Measurements from ENCODE around the gene SHISAL2A. TPM values are rescaled to one million over a fixed set of nuclear protein-coding genes. Genes with fewer than 3 reads are reported as not detected.

Gene SHISAL2A
- 0.90 TPM for polyA plus RNA-seq (2013, experiment 1 of 2)
- 0.87 TPM for polyA plus RNA-seq (2013, experiment 2 of 2)

DNA sequence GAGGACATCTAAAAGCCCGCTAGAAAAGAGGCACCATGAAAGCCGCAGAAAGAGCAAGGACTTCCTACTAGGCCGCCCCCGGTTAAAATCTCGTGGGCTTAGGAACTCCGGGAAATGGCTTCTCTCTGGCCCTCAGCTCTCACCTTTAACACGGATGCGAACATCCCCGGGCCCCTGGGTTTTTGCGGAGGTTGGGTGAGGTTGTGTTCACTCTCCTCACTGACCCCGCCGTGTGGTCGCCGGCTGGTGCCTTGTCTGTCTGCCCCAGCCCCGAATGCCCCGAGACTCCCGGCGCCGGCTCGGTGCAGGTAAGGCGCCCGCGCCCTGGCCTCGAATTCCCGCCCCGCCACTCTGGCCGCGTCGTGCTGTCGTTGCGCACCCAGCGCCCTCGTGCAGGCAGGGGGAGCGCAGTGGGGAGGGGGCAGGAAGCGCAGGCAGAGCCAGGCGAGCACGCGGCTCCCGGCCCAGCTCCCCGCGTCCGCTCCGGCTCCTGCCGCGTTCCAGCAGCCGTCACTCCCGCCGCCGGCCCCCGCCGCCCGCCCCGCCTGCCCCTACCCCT, at the start of gene SHISAL2A:
Gene SHISAL2A (plus strand): TSS at position 437 of the 559 bp plus-strand sequence. CDS start 326 bp downstream, outside the sequence.
- Histone ChIP-seq H2BK15ac (replicated peaks; ENCODE audit: low read depth) (no peak within 1 kb of the TSS), H4K5ac (ENCODE audit: low read length) (peak within 1 kb of the TSS; percentile 68), H3K4me1 (ENCODE audit: control insufficient read depth, low read depth, low read length) (peaks cover 19% of the 10 kb centered on the region), H3K79me1 (ENCODE audit: low read length) (no peaks in the 10 kb centered on the region), H3K79me2 (ENCODE audit: control insufficient read depth, insufficient read depth, low read length) (no peaks in the 10 kb centered on the region), H3K4me3 (ENCODE audit: low read length) (peak within 1 kb of the TSS; percentile 15), H3K27me3 (ENCODE audit: insufficient read depth, low read length, poor library complexity) (peaks cover 10% of the 10 kb centered on the region), H3K23ac (ENCODE audit: low read length) (peak within 1 kb of the TSS; percentile 16), H3K4ac (ENCODE audit: low read depth, low read length) (peak within 1 kb of the TSS; percentile 26), H2BK5ac (ENCODE audit: low read length) (peak within 1 kb of the TSS; percentile 79), H2AK5ac (ENCODE audit: low read length) (peak within 1 kb of the TSS; percentile 86), H3K4me2 (ENCODE audit: low read length) (peak within 1 kb of the TSS; percentile 25), H3K36me3 (ENCODE audit: control insufficient read depth, insufficient read depth, low read length) (no peaks in the 10 kb centered on the region), H3K9ac (ENCODE audit: low read length) (peak within 1 kb of the TSS; percentile 71), H3K27ac (ENCODE audit: low read depth, low read length) (no peak within 1 kb of the TSS), H3K18ac (ENCODE audit: low read length) (peak within 1 kb of the TSS; percentile 77), H3K56ac (ENCODE audit: low read length) (peak within 1 kb of the TSS; percentile 91), H4K8ac (ENCODE audit: low read depth, low read length) (no peak within 1 kb of the TSS), H2BK120ac (ENCODE audit: low read depth, low read length) (peak within 1 kb of the TSS; percentile 17)
- no CpG with 5 or more reads among the region's 53 CpGs for WGBS (ENCODE audit: extremely low coverage, insufficient coverage, low lambda C conversion rate)
- peak; percentile 74 for DNase-seq

DNA sequence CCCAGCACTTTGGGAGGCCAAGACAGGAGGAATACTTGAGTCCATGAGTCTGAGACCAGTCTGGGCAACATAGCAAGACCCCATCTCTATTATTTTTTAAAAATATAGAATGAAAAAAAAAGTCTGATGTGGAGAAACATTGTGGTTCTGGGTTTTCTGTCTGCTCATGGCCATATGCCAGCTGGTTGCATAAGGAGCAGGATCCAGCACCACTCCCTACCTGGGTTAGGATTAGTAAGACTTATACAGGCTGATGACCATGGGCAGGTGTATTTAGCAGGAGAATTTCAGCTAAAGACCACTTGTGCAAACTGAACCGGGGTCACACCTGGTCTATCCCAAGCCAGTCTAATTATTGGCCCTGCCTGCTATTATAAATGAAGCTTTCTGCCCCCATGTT, 47.5 kb upstream of the SHISAL2A start:
- Histone ChIP-seq H3K79me2 (ENCODE audit: control insufficient read depth, insufficient read depth, low read length) (no peaks in the 10 kb centered on the region), H2BK120ac (ENCODE audit: low read depth, low read length) (no peak overlapping the region), H4K8ac (ENCODE audit: low read depth, low read length) (no peak overlapping the region), H4K5ac (ENCODE audit: low read length) (no peak overlapping the region), H3K9ac (ENCODE audit: low read length) (no peak overlapping the region), H3K4me1 (ENCODE audit: control insufficient read depth, low read depth, low read length) (no peaks in the 10 kb centered on the region), H2AK5ac (ENCODE audit: low read length) (no peak overlapping the region), H3K36me3 (ENCODE audit: control insufficient read depth, insufficient read depth, low read length) (no peaks in the 10 kb centered on the region), H3K27me3 (ENCODE audit: insufficient read depth, low read length, poor library complexity) (no peaks in the 10 kb centered on the region), H3K4me3 (ENCODE audit: low read length) (no peak overlapping the region), H3K18ac (ENCODE audit: low read length) (no peak overlapping the region), H2BK15ac (replicated peaks; ENCODE audit: low read depth) (no peak overlapping the region), H3K79me1 (ENCODE audit: low read length) (no peaks in the 10 kb centered on the region), H3K4me2 (ENCODE audit: low read length) (no peak overlapping the region), H2BK5ac (ENCODE audit: low read length) (no peak overlapping the region), H3K23ac (ENCODE audit: low read length) (no peak overlapping the region), H3K56ac (ENCODE audit: low read length) (no peak overlapping the region), H3K4ac (ENCODE audit: low read depth, low read length) (no peak overlapping the region), H3K27ac (ENCODE audit: low read depth, low read length) (no peak overlapping the region)
- no peak for DNase-seq
- WGBS (ENCODE audit: extremely low coverage, insufficient coverage, low lambda C conversion rate), result no CpG with 5 or more reads among the region's 1 CpG

DNA sequence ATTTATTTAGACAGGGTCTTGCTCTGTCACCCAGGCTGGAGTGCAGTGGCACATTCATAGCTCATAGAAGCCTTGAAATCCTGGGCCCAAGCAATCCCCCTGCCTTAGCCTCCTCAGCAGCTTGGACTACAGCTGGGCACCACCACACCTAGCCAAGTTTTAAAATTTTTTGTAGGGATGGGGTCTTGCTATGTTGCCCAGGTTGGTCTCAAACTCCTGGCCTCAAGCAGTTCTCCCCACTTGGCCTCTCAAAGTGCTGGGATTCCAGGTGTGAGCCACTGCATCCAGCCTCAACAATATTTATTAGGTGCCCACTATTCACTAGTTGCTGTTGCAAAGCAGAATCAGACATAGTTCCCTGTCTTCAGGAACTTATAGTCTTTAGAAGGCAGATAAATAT, 44.9 kb upstream of the SHISAL2A start:
- Histone ChIP-seq H3K56ac (ENCODE audit: low read length) (no peak overlapping the region), H2BK120ac (ENCODE audit: low read depth, low read length) (no peak overlapping the region), H2AK5ac (ENCODE audit: low read length) (no peak overlapping the region), H3K36me3 (ENCODE audit: control insufficient read depth, insufficient read depth, low read length) (no peaks in the 10 kb centered on the region), H3K27ac (ENCODE audit: low read depth, low read length) (no peak overlapping the region), H4K8ac (ENCODE audit: low read depth, low read length) (no peak overlapping the region), H3K23ac (ENCODE audit: low read length) (no peak overlapping the region), H3K4me2 (ENCODE audit: low read length) (no peak overlapping the region), H3K79me1 (ENCODE audit: low read length) (no peaks in the 10 kb centered on the region), H3K27me3 (ENCODE audit: insufficient read depth, low read length, poor library complexity) (no peaks in the 10 kb centered on the region), H2BK15ac (replicated peaks; ENCODE audit: low read depth) (no peak overlapping the region), H3K18ac (ENCODE audit: low read length) (no peak overlapping the region), H3K4me3 (ENCODE audit: low read length) (no peak overlapping the region), H3K9ac (ENCODE audit: low read length) (no peak overlapping the region), H4K5ac (ENCODE audit: low read length) (no peak overlapping the region), H2BK5ac (ENCODE audit: low read length) (no peak overlapping the region), H3K4me1 (ENCODE audit: control insufficient read depth, low read depth, low read length) (no peaks in the 10 kb centered on the region), H3K4ac (ENCODE audit: low read depth, low read length) (no peak overlapping the region), H3K79me2 (ENCODE audit: control insufficient read depth, insufficient read depth, low read length) (no peaks in the 10 kb centered on the region)
- DNase-seq, result no peak

DNA sequence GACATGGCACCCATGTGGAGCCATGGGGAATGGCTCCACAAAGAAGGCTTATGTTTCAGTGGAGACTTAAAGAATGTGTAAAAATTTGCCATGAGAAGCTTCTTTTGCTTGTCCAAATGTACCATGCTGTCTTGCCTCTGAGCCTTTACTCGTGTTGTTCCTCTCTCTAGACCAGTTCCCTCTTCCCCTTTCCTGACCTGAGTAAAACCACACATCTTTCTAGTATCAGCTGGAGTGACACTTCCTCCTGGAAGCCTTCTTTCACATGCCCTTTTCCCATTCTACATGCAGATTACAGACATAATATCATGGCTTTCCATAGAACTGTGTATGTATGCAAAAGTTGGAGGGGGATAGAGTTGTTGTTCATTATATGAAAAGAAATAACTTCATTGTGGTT, 44.4 kb upstream of the SHISAL2A start:
- Histone ChIP-seq H3K9ac (ENCODE audit: low read length) (no peak overlapping the region), H4K5ac (ENCODE audit: low read length) (no peak overlapping the region), H4K8ac (ENCODE audit: low read depth, low read length) (no peak overlapping the region), H3K4me2 (ENCODE audit: low read length) (no peak overlapping the region), H3K56ac (ENCODE audit: low read length) (no peak overlapping the region), H2BK5ac (ENCODE audit: low read length) (no peak overlapping the region), H3K27ac (ENCODE audit: low read depth, low read length) (no peak overlapping the region), H3K79me2 (ENCODE audit: control insufficient read depth, insufficient read depth, low read length) (no peaks in the 10 kb centered on the region), H3K23ac (ENCODE audit: low read length) (no peak overlapping the region), H3K27me3 (ENCODE audit: insufficient read depth, low read length, poor library complexity) (no peaks in the 10 kb centered on the region), H2BK15ac (replicated peaks; ENCODE audit: low read depth) (no peak overlapping the region), H3K4me1 (ENCODE audit: control insufficient read depth, low read depth, low read length) (no peaks in the 10 kb centered on the region), H3K4me3 (ENCODE audit: low read length) (no peak overlapping the region), H2AK5ac (ENCODE audit: low read length) (no peak overlapping the region), H2BK120ac (ENCODE audit: low read depth, low read length) (no peak overlapping the region), H3K36me3 (ENCODE audit: control insufficient read depth, insufficient read depth, low read length) (no peaks in the 10 kb centered on the region), H3K18ac (ENCODE audit: low read length) (no peak overlapping the region), H3K4ac (ENCODE audit: low read depth, low read length) (no peak overlapping the region), H3K79me1 (ENCODE audit: low read length) (no peaks in the 10 kb centered on the region)
- no CpG with 5 or more reads among the region's 1 CpG for WGBS (ENCODE audit: extremely low coverage, insufficient coverage, low lambda C conversion rate)
- no peak for DNase-seq

DNA sequence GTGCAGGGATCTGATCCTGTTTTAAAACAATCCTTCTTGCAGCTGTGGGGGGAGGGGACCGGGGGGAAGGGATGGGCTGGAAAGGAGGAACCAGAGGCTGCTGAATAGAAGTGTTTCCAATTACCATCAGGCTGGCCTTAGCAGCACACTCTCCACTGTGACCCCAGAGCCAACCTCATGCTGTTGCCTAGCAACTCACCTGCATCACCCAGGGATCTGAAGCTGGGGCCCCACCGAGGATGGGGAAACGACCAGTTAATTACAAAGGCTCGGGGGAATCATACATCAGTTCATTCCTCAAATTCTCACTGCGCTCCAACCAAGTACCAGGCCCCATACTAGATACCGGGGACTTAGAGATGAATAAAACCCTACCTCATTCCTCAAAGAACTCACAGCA, 42.7 kb upstream of the SHISAL2A start:
- Histone ChIP-seq H3K4me3 (ENCODE audit: low read length) (no peak overlapping the region), H3K4me1 (ENCODE audit: control insufficient read depth, low read depth, low read length) (no peaks in the 10 kb centered on the region)

More for the DNA sequence above, 42.7 kb upstream of the SHISAL2A start:
- no CpG with 5 or more reads among the region's 6 CpGs for WGBS (ENCODE audit: extremely low coverage, insufficient coverage, low lambda C conversion rate)
- Histone ChIP-seq H2BK5ac (ENCODE audit: low read length) (no peak overlapping the region), H3K56ac (ENCODE audit: low read length) (no peak overlapping the region), H3K27ac (ENCODE audit: low read depth, low read length) (no peak overlapping the region), H3K4ac (ENCODE audit: low read depth, low read length) (no peak overlapping the region), H2BK120ac (ENCODE audit: low read depth, low read length) (no peak overlapping the region), H3K27me3 (ENCODE audit: insufficient read depth, low read length, poor library complexity) (no peaks in the 10 kb centered on the region), H2AK5ac (ENCODE audit: low read length) (no peak overlapping the region), H4K5ac (ENCODE audit: low read length) (no peak overlapping the region), H3K9ac (ENCODE audit: low read length) (no peak overlapping the region), H2BK15ac (replicated peaks; ENCODE audit: low read depth) (no peak overlapping the region), H3K18ac (ENCODE audit: low read length) (no peak overlapping the region), H3K23ac (ENCODE audit: low read length) (no peak overlapping the region), H3K4me2 (ENCODE audit: low read length) (no peak overlapping the region), H3K79me2 (ENCODE audit: control insufficient read depth, insufficient read depth, low read length) (no peaks in the 10 kb centered on the region), H3K79me1 (ENCODE audit: low read length) (no peaks in the 10 kb centered on the region), H4K8ac (ENCODE audit: low read depth, low read length) (no peak overlapping the region), H3K36me3 (ENCODE audit: control insufficient read depth, insufficient read depth, low read length) (no peaks in the 10 kb centered on the region)
- DNase-seq, result no peak
